Retinal pigment epithelial cell (primary cell): Measurements from ENCODE around the gene BFSP2.

ENCODE experiments used
- DNase-seq: peaks from one replicate; pipeline ENCODE4 v3.0.0-alpha.2; 2010; ENCODE audit warnings: low read depth
- H3K4me3 ChIP-seq: 2 replicates; pipeline ENCODE4 v1.5.1; 2011; ENCODE audit warnings: mild to moderate bottlenecking, low read length, control low read depth, moderate library complexity
- TF ChIP-seq, protein P1 (sequence below): conservative IDR thresholded peaks from 2 replicates; pipeline ENCODE4 v1.5.1; 2011; ENCODE audit warnings: low read depth, low read length, control low read depth, inconsistent platforms

BFSP2 gene

DNA sequence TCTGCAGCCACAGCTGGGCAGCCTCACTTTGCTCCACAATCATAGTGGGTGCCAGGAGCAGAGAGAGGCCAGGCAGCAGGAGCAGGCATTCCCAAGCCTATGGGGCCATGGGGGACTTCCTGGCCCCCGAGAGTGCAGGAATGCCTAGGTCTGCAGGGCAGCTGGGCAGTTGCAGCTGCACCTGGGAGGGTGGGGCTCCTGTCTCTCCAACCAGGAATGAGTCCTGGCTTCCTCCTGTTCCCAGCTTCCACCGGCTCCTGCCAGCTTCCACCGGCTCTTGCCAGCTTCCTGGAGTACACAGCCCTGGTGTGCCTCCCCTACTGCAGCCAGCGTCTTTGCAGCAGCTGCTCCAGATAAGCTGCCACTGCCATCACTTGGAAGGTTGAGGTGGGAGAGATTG is 87.3 kb downstream of the BFSP2 start:
- TF ChIP-seq, protein P1, sequence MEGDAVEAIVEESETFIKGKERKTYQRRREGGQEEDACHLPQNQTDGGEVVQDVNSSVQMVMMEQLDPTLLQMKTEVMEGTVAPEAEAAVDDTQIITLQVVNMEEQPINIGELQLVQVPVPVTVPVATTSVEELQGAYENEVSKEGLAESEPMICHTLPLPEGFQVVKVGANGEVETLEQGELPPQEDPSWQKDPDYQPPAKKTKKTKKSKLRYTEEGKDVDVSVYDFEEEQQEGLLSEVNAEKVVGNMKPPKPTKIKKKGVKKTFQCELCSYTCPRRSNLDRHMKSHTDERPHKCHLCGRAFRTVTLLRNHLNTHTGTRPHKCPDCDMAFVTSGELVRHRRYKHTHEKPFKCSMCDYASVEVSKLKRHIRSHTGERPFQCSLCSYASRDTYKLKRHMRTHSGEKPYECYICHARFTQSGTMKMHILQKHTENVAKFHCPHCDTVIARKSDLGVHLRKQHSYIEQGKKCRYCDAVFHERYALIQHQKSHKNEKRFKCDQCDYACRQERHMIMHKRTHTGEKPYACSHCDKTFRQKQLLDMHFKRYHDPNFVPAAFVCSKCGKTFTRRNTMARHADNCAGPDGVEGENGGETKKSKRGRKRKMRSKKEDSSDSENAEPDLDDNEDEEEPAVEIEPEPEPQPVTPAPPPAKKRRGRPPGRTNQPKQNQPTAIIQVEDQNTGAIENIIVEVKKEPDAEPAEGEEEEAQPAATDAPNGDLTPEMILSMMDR = no peak
- DNase-seq = no peak
- no peak overlapping the region for H3K4me3 ChIP-seq

DNA sequence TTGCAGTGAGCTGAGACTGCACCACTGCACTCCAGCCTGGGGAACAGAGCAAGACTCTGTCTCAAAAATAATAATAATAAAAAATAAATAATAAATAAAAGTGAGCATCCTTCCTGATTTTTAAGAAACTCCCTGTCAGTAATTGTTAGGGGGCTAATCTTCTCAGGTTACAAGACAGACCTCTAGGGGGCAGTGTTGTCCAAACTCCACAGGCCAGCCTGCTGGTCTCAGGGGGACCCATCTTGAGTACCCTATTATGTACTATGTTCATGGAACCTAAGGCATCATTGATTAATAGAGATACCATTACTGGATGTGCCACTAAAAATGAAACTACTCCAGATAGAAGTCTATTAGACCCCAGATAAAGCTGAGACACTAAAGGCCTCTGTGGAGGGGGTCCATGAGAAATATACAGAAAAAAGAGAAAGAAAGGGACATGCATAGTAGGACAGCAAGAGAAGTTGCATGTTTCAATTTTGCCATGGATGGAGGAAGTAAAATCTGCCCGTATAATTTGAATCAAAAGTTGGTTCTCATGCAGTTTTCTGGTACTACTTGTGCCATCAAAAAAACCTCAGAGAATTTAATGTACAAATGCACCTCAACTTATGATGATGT is 88.2 kb downstream of the BFSP2 start:
- no peak for DNase-seq
- TF ChIP-seq, protein P1 = peak; percentile 49
- H3K4me3 ChIP-seq = no peak overlapping the region

DNA sequence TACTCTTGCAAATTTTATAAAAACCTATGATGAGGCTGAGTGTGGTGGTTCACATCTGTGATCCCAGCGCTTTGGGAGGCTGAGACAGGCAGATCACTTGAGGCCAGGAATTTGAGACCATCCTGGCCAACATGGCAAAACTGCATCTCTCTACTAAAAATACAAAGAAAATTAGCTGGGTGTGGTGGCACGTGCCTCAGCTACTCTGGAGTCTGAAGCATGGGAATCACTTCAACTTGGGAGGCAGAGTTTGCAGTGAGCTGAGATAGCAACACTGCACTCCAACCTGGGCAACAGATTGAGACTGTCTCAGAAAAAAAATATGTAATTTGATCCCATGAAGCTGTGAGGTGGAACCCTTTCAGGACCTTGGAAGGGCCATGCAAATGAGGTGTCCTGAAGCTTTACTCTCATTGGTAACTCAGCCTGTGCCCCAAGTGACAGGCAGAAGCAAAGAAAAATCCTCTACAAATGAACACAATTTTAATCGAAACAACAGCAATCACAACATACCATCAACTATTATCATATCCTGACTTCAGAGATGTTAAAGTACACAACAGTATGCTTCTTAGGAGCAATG is 89.0 kb downstream of the BFSP2 start:
- TF ChIP-seq, protein P1 = no peak
- no peak overlapping the region for H3K4me3 ChIP-seq
- DNase-seq = no peak

DNA sequence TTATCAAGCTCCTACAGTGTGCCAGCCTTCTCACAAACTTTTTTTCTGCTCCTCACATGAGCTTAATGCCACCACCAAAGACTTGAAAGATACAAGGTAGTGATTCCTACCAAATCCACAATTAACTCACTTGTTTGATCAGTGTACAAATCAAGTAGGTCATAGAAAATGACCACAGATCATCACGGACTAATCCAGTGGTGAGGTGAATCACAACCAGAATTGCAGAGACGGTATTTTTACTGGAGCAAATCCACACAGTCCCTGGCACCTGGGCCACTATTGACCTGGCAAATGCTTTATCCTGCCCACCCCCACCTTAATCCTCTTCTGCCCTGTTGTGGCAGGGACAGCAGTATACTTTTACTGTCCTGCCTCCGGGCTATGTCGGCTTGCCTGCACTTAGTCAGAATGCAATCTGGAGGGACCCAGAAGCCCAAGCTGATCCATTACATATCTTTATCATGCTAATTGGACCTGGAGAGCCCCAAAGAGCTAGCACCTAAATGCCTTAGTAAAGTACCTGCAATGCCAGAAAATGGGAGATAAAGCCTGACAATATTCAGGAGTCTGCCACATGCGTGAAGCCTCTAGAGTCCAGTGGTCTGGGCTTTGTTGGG is 89.7 kb downstream of the BFSP2 start:
- no peak for DNase-seq
- TF ChIP-seq, protein P1 = no peak
- no peak overlapping the region for H3K4me3 ChIP-seq

DNA sequence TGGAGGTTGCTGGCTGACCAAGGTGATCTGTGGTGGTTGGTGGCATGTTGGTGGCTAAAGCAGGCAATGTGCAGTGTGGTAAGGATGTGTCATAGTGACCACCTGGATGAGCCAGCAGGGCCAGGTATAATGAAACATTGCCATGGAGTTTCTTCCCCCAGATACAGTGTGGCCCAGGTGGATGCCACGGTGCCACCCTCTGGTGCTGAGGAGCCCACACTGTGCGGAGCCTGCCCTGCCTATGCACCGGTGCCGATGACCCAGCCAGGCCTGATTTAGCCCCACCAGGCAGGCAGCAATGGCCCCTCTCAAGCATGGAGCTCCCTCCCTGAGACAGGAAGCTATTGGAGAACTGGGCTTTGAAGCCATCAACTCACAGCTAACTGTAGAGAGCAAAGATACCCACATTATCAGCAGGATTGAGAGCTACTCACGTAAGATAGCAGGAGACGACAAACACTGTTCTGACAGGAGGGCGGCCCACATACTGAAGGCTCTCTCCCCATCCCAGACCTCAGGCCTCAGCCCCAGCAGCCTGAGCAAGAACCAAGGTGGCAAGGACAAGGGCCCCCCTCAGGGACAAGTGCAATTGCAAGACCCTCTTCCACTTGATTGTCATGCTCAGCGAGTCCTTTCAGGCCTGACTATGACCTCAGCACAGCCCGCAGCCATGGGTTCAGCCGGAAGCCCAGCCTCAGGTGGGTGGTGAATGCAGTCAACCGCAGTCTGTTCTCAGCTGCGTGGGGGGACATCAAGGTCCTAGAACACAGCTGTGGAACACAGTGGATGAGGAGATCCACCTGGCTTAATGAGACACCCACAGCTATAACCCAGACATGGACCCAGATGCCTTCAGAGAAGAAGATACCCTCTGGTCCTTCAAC is 90.9 kb downstream of the BFSP2 start:
- TF ChIP-seq, protein P1 = no peak
- DNase-seq = no peak

DNA sequence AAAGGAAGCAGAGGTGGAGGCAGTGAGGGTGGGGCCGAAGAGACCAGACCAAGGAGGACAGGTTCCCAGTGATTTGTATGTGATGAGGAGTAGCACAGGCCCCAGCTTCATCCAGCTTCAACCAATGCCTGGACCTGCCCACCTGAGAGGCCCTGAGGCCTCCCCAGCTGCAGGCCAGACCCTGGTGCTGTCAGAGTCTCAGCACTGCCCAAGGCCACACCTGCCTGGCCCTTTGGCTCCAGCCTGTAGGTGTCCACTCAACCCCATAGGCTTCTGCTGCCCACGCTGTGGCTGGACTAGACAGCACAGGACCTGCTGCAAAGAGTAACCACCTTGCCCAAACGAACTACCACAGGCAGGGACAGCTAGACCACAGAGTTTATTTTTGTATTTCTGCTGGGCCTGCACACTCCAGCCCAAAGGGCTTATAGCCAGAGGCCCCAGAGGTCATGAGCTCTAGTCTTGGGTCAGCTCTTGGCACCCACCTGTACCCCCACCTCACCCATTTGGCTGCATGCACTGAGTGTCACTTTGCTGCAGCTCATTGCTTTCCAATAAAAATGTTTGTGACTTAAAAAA is 91.7 kb downstream of the BFSP2 start:
- TF ChIP-seq, protein P1 = no peak
- DNase-seq = no peak
- no peak overlapping the region for H3K4me3 ChIP-seq

More for the DNA sequence above, 90.9 kb downstream of the BFSP2 start:
- no peak overlapping the region for H3K4me3 ChIP-seq
